ENCODE measurements around the gene APAF1.
"Not testable (repeated sequence)": the region's sequence is repeated elsewhere in the genome, so short reads cannot be mapped to it uniquely, and the experiment has no call there.

Gene APAF1
- total RNA-seq = 34.4 to 57.4 (median 51.5) reads per million in 4 donors

DNA sequence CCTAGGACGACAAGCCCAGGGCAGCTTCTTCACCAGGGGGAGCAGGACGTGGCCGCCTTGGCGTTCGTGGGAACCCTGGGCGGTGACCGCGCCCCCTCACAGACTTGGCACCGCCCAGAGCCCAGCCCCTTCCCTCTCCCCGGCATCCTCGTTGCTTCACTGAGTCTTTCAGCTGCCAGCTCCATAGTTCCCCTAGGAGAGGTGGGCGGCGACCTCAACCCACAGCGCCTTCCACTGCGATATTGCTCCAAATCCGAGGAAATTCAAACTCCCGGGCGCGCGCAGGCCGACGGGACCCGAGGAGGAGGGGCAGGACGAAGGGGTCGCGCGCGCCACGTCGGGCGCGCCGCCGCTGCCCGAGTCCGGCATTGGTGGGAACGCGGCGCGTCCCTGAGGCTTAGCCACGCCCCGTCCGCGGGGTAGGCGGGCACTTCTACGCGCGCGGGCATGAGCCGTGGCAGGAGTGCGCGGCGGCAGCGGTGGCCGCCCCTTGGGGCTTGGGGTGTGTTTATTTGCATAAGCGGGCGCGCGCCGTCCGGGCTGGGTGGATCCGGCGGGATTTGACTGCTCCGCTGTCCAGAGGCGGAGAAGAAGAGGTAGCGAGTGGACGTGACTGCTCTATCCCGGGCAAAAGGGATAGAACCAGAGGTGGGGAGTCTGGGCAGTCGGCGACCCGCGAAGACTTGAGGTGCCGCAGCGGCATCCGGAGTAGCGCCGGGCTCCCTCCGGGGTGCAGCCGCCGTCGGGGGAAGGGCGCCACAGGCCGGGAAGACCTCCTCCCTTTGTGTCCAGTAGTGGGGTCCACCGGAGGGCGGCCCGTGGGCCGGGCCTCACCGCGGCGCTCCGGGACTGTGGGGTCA is at the start of gene APAF1, which contains the start of gene IKBIP:
TSS of gene APAF1 (plus strand) at position 579 of the 860 bp plus-strand sequence. CDS start 3,070 bp downstream, outside the sequence.
TSS of gene IKBIP (minus strand) at position 77 of the 860 bp plus-strand sequence. CDS start 87 bp downstream, outside the sequence.
- peak; percentile 91 to 97 (median 92) for DNase-seq

DNA sequence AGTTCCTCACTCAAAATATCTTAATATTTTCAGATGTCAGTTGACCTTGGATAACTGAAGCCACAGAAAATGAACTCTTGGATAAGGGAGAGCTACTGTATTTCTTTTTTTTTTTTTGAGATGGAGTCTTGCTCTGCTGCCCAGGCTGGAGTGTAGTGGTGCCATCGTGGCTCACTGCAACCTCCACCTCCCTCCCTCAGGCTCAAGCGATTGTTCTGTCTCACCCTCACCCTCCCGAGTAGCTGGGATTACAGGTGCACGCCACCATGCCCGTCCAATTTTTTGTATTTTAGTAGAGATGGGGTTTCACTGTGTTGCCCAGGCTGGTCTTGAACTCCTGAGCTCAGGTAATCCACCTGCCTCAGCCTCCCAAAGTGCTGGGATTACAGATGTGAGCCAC is 47.8 kb upstream of the APAF1 start:
- DNase-seq = not testable (repeated sequence)

- DNase-seq = no peak
Observed at GRCh38 chr12:98601924-98602323, 43.2 kb upstream of the APAF1 start.

- DNase-seq = no peak
Observed at GRCh38 chr12:98606359-98606988, 38.6 kb upstream of the APAF1 start.

DNA sequence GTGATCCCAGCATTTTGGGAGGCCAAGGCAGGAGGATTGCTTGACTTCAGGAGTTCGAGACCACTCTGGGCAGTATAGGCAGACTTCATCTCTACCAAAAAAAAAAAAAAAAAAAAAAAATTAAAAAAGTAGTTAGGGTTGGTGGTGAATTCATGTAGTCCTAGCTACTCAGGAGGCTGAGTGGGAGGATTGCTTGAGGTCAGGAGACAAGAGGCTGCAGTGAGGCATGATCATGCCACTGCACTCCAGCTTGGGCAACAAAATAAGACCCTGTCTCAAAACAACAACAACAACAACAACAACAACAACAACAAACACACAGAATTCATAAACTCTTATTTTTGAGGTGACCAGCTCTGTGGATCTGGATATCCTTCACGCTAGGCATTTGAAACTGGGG is 34.5 kb upstream of the APAF1 start:
- no peak for DNase-seq

DNA sequence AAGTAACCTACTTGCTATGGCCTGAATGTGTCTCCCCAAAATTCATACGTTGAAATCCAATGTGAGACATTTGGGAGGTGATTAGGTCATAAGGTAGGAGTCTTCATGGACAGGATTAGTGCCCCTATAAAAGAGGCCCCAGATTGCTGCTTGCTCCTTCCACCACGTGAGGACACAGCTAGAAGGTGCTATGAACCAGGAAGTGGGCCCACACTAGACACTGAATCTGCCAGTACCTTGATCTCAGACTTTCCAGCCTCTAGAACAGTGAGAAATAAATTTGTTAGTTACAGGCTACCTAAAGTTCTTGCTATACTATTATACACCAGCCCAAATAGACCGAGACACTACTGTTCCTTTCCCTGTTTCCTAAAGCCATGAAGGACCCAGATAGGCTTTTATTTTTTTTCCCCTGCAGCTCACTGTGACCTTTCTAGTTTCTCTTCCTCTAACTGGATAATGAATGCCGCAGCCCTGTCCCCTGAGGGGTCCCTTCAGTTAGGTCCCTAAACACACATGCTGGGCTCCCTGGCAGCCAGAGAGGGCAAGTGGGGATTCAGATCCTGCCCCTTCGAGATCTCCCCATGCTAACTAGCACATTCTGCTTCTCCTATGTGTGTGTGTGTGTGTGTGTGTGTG is 32.3 kb upstream of the APAF1 start:
- no peak for DNase-seq

GRCh38 chr12:98618952-98619351 is 26.1 kb upstream of the APAF1 start:
- DNase-seq = no peak

- DNase-seq = no peak
Observed at GRCh38 chr12:98635657-98636323, 9.3 kb upstream of the APAF1 start.

DNA sequence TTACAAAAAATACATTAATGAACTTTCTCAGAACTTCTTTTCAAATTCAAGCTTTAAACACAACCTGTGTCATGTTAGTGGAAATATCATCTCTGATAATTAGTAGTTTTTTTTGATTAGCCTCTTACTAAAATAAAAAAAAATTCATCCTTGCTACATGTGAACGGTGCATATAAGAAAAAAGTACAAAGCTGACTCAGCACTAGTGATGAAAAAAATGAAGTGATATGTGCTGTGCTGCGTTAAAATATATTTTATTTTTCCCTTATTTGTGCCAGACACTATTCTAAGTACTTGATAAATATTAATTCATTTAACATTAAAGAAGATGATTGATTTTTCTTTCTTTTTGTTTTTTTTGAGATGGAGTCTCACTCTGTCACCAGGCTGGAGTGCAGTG is 8.0 kb upstream of the APAF1 start:
- DNase-seq = no peak

GRCh38 chr12:98638009-98638408 is 7.1 kb upstream of the APAF1 start:
- DNase-seq = no peak

DNA sequence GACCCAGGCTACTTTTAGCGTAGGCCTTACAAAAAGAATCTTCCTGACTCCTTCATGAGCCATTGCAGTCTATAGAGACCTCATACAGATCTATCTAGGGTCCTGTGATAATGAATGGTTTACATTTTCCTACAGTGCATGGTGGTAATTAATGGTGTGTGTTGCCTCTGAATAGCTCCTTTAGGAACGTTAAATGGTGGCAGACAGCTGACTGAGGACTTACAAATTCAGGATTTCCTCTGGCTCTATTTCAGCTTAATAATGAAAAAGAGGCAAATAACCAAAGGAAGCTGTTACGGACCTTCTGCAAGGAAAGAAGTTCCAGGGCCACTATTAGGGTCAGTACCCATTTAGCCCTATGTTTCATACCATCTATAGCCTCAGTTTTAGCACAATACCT is 5.6 kb upstream of the APAF1 start:
- DNase-seq = no peak

DNA sequence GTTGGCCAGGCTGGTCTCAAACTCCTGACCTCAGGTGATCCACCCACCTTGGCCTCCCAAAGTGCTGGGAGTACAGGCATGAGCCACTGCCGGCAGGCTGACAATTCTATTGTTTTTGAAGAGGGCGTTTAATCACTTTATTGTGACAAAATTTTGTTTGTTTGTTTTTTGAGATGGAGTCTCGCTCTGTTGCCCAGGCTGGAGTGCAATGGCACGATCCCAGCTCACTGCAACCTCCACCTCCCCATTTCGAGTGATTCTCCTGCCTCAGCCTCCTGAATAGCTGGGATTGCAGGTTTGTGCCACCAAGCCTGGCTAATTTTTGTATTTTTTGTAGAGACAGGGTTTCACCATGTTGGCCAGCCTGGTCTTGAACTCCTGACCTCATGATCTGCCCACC is 2.3 kb upstream of the APAF1 start:
- not testable (repeated sequence) for DNase-seq

DNA sequence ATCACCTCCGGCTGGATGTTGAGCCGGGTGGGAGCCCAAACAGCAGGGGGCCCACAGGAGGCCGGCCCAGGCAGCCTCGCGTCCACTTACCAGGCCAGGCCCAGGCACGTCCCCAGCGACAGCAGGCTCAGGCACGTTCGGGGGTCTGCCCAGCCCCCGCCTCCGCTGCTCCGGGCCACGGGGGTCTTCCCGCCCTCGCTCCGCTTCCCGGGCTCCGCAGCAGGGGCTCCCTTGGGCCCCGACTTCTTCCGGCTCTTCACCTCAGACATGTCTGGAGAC is 718 bp upstream of the APAF1 start:
- DNase-seq = no peak

DNA sequence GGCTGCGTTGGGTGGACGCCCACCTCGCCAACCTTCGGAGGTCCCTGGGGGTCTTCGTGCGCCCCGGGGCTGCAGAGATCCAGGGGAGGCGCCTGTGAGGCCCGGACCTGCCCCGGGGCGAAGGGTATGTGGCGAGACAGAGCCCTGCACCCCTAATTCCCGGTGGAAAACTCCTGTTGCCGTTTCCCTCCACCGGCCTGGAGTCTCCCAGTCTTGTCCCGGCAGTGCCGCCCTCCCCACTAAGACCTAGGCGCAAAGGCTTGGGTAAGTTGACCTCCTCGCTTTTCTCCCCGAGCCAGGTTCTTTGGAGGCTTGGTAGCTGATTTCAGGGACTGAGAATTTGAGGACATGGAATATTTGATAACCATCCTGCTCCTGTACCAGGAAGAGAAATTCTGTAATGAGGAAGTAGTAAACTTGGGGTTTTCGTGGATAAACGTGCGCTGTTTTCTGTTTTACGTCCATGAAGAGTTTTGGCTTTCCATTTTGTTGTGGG is 530 bp downstream of the APAF1 start:
- DNase-seq = peak in 1 of 5 donors; percentile 9

DNA sequence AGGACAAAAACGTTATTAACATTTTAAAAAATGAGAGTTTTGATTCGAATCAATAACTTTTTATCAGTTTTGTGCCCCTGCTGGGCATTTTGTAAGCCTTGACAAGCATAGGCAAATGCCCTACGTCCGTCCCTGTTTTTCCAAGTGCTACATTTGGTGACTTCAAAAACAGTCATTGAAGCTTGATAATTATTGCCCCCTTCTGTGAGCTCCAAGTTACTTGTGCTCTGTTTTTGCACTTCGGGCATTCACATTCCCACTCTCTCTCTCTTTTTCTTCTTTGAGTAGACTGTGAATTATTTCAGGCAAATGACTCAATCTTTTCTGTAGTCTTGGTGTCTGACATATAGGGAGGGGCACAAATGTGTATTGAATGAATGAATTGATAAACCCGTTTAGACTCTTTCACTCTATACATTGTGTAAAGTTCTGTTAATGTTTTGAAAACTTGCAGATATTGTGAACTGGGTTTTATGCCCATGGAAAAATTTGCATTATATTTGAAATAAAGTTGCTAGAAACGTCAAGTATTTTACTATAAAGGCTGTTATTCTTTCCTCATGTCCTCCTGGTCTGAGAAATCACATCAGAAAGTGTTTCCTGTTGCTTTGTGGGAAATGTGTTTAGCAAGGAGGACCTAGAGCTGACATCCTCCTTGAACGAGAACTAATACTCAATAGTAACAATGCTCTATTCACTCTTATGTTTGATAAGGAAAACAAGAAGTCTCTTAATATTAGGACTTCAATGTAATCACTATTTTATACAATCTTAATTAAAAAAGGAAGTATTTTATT is 1.4 kb downstream of the APAF1 start:
- no peak for DNase-seq

DNA sequence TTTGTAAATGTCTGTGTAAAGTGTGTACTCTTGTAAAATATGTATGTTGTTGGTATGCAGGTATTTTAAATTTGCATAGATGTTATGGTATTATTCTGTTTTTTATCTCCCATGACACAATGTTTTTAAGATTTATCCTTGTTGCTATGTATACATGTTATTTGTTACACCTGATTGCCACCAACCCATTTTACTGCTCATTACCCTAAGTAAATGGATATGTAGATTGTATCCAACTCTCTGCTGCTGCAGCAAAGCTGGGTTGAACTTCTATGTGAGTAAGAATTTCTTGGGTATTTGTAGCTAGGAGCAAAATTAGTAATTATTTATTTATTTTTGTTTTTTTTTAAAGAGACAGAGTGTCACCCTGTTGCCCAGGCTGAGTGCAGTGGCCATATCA is 6.2 kb downstream of the APAF1 start:
- DNase-seq = no peak

DNA sequence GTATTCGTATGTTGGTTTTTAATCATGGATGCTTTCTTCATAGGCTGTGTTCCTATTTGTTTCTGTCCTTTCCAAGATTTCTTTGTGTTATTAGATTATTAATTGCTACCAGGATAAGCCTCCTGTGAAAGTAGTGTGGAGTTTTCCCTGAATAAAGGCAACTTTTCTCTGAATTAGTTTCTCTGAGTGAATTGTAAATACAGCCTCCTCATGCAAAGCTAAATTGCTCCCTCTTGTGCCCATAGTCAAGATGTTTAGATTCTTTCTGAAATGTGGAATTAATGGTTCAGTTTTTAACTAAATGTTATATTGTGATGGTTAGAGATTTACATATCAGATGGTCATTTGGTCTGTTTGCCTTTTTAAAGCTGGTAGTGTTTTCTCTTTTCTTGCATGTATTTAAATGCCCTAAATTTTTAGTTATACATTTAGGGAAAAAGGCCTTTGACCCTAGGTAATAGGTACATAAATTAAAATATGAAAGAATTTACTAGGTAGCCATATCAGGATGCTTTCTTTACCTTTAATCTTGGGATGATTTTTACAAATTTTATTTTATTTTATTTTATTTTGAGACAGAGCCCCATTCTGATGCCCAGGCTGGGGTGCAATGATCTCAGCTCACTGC is 8.9 kb downstream of the APAF1 start:
- DNase-seq = peak in 1 of 5 donors; percentile 61

DNA sequence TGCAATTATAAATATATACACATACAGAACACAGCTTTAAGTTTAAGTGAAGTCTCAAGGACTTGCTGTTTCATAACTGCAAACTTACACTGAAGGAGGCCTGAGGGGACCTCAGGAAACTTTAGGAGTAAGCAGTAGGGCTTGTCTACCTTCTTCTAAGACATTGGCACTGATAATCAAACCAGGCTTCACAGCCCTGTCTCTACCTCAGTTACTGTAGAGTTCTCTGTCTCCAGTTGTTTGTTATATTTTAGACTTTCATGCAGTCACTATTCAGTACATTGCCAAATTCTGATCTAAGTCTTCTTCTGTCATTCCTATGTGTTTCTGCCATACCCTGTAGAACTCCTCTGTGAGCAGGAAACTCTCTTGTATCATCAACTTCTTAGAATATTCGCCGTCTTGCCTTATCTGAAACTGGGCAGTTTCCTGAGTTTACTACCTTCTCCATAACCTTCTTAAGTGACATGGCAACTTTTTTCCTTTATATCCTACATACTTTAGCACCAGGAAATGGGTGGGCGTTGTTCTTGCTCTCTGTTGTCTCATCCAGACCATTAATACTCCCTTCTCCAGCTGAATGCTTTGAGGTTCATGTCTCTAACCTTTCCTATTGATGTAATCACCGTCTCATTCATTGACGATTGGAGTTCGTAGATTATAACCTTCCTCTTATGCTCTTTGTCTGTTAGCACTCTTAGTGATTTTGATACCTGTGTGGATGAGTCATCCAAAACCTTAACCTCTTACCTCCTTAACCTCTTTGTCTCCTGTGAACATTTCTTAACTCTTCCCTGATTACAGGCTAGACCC is 11.4 kb downstream of the APAF1 start:
- peak in 1 of 5 donors; percentile 73 for DNase-seq

DNA sequence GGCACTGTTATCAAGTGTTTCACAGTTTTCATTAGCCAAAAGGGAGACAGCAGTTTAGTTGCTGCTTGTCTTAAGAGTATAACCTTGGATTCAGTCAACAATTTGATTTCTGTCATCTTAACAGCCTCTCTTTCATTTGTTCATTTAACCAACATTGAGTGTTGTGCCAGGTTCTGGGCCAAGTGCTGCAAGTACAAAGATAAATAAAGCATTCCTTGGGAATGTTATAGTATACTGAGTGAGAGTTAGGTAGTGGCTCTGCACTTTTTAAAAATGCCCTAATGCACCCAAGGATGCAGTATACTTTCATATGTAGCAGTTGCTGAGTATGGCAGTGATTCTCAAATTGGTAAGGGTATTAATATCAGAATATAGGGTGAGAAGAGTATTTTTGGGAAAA is 15.4 kb downstream of the APAF1 start:
- no peak for DNase-seq

- DNase-seq = peak in 1 of 5 donors; percentile 17
Observed at GRCh38 chr12:98669751-98670150, 24.7 kb downstream of the APAF1 start.

DNA sequence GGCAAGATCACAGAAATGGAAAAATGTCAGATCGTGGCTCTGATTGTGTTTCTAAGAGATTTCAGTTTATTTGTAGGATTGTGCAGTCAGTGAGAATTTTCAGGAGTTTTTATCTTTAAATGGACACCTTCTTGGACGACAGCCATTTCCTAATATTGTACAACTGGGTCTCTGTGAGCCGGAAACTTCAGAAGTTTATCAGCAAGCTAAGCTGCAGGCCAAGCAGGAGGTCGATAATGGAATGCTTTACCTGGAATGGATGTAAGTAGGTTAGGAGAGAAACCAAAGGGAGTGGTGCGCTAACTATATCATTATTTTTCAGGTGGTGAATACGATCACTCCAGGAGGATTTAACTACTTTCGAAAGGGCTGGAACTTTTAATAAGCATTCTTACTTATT is 26.4 kb downstream of the APAF1 start:
- no peak for DNase-seq

Measured in T-helper 1 cell (primary cell).